Neural crest cell (in vitro differentiated cells): Measurements from ENCODE around the gene DTD2. TPM values are rescaled to one million over a fixed set of nuclear protein-coding genes. Genes with fewer than 3 reads are reported as not detected.

ENCODE experiments used
- DNase-seq: peaks from one replicate; pipeline ENCODE4 v3.0.0; 2021; ENCODE audit warnings: low read depth, mixed read lengths, low spot score
- H3K27ac Mint-ChIP-seq: one replicate; pipeline ENCODE4 v1.8.0; 2021; ENCODE audit warnings: mild to moderate bottlenecking, mixed read lengths; ENCODE audit not compliant: unreplicated experiment
- H3K27me3 Mint-ChIP-seq: 2 replicates; pipeline ENCODE4 v1.8.0; 2021; ENCODE audit warnings: low read depth, mild to moderate bottlenecking, mixed read lengths
- H3K36me3 Mint-ChIP-seq: 2 replicates; pipeline ENCODE4 v1.8.0; 2021; ENCODE audit warnings: low read depth, mild to moderate bottlenecking, mixed read lengths
- H3K4me1 Mint-ChIP-seq: 2 replicates; pipeline ENCODE4 v1.8.0; 2021; ENCODE audit warnings: mixed read lengths
- H3K4me3 Mint-ChIP-seq: one replicate; pipeline ENCODE4 v1.8.0; 2021; ENCODE audit warnings: mild to moderate bottlenecking, mixed read lengths
- H3K9me3 Mint-ChIP-seq: 2 replicates; pipeline ENCODE4 v1.8.0; 2021; ENCODE audit warnings: mixed read lengths
- total RNA-seq: library from RNA; stranded (reverse); gene quantifications from 2 replicates; pipeline ENCODE4 v1.2.1, GENCODE V29; 2021
- TF ChIP-seq, protein P1 (sequence below): fragments of 200-600 bp; sonication (generic); conservative IDR thresholded peaks from 2 replicates; pipeline ENCODE4 v1.5.0; 2021; ENCODE audit warnings: antibody characterized with exemption, mild to moderate bottlenecking

DTD2 gene
- total RNA-seq, 1 donor from 2014 or later, result 35.0 TPM

DNA sequence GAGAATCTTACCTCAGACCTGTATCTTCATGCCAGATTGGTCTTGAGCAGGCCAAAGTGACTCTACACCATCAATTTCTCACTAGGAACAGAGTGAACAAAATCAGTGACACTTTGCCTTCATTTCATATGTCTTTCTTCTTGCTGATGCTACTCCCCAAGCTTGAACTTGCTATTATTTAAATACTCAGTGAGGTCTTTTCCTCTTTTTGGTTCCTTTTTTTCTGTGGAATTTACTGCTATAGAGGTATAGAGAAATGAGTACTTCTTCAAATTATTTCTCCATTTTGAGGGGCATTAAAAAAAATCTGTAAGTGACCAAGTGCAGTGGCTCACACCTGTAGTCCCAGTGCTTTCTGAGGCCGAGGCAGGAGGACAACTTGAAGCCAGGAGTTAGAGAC, 30.6 kb upstream of the DTD2 start, which contains the start of gene GPR33:
Gene GPR33, minus strand, starts transcription at position 154 of the 400 bp plus-strand sequence. CDS start 4,074 bp downstream, outside the sequence.
- no peak within 1 kb of the TSS for H3K4me3 Mint-ChIP-seq
- peak within 1 kb of the TSS; percentile 1 for H3K27ac Mint-ChIP-seq
- no peaks in the 10 kb centered on the region for H3K36me3 Mint-ChIP-seq
- H3K9me3 Mint-ChIP-seq, result no peaks in the 10 kb centered on the region
- no peaks in the 10 kb centered on the region for H3K27me3 Mint-ChIP-seq
- no peak for DNase-seq
- TF ChIP-seq, protein P1, sequence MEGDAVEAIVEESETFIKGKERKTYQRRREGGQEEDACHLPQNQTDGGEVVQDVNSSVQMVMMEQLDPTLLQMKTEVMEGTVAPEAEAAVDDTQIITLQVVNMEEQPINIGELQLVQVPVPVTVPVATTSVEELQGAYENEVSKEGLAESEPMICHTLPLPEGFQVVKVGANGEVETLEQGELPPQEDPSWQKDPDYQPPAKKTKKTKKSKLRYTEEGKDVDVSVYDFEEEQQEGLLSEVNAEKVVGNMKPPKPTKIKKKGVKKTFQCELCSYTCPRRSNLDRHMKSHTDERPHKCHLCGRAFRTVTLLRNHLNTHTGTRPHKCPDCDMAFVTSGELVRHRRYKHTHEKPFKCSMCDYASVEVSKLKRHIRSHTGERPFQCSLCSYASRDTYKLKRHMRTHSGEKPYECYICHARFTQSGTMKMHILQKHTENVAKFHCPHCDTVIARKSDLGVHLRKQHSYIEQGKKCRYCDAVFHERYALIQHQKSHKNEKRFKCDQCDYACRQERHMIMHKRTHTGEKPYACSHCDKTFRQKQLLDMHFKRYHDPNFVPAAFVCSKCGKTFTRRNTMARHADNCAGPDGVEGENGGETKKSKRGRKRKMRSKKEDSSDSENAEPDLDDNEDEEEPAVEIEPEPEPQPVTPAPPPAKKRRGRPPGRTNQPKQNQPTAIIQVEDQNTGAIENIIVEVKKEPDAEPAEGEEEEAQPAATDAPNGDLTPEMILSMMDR, result no peak
- H3K4me1 Mint-ChIP-seq, result no peaks in the 10 kb centered on the region

DNA sequence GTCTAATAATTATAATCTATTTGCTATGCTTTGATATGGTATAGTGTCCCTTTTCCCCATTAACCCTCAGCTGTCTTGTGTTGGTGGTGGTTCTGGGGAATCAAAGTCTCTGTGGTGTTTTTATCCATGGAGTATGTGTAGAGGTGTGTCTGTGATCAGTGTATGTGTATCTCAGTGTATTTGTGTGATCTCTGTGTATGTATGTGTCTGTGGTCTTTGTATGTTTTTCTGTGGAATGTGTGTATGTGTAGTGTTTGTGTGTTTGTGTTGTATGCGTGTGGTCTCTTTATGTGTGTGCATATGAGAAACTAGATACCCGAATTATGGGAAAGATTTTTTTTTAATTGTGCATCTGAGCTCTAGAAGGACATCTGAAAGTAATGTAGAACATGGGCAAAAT, 29.5 kb upstream of the DTD2 start:
- Mint-ChIP-seq H3K9me3 (no peaks in the 10 kb centered on the region), H3K27me3 (no peaks in the 10 kb centered on the region), H3K27ac (peak overlapping the region; percentile 1), H3K4me3 (no peak overlapping the region), H3K4me1 (no peaks in the 10 kb centered on the region), H3K36me3 (no peaks in the 10 kb centered on the region)
- no peak for DNase-seq
- TF ChIP-seq, protein P1, result no peak

DNA sequence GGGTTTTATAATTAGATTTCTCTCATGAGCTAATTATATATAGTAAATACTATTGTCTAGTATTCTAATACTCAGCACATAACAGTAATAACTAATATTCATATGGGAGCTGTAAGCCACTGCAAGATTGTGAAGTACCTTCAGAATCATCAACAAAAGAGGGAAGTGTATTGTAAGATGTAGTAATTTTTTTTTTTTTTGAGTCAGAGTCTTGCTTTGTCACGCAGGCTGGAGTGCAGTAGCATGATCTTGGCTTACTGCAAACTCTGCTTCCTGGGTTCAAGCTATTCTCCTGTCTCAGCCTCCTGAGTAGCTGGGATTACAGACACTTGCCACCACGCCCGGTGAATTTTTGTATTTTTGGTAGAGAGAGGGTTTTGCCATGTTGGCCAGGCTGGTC, 27.4 kb upstream of the DTD2 start:
- DNase-seq, result no peak
- Mint-ChIP-seq H3K9me3 (no peaks in the 10 kb centered on the region), H3K36me3 (no peaks in the 10 kb centered on the region), H3K27me3 (no peaks in the 10 kb centered on the region), H3K4me1 (peaks cover 6% of the 10 kb centered on the region), H3K27ac (peak overlapping the region; percentile 53), H3K4me3 (no peak overlapping the region)
- TF ChIP-seq, protein P1, result no peak

DNA sequence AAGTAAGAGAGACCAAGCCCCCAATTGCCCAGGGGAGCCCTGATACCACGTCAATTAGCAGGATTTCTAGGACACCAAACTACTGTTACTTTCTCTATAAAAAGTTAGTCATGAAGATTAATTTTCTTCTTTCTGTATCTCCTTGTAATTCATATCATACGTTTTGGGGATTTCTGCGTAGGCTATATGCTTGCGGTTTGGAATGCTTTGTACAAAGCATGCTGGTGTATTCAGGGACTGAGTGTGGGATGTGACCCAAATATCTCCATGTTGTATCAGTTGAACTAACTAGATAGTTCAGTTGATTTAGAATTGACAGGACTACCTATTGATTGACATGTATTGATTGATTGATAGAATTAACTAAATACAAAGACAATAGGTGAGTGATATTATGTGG, 22.9 kb upstream of the DTD2 start:
- TF ChIP-seq, protein P1, result no peak
- DNase-seq, result no peak
- H3K9me3 Mint-ChIP-seq, result no peaks in the 10 kb centered on the region
- no peaks in the 10 kb centered on the region for H3K36me3 Mint-ChIP-seq
- H3K27me3 Mint-ChIP-seq, result no peaks in the 10 kb centered on the region
- H3K4me1 Mint-ChIP-seq, result peaks cover 18% of the 10 kb centered on the region
- no peak overlapping the region for H3K4me3 Mint-ChIP-seq
- H3K27ac Mint-ChIP-seq, result no peak overlapping the region

DNA sequence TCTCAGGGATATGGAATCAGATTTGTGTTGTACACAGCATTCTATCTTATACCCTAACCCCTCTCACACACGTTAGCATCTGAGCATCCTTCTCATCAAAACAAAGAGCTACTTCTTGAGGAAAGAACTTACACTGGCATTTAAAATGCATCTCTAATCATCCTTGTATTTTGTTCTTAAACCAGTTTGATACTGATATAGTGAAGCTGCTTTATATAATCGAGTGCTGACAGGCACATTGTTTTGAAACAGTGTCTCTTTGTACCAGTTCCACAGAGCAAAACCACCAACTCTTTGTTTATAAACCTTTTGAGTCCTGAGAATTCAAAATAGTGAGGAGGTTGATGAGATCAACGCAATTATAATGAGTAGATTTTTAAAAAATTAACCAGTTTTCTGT, 21.7 kb upstream of the DTD2 start:
- TF ChIP-seq, protein P1, result no peak
- peaks cover 1% of the 10 kb centered on the region for H3K36me3 Mint-ChIP-seq
- peaks cover 4% of the 10 kb centered on the region for H3K9me3 Mint-ChIP-seq

DNA sequence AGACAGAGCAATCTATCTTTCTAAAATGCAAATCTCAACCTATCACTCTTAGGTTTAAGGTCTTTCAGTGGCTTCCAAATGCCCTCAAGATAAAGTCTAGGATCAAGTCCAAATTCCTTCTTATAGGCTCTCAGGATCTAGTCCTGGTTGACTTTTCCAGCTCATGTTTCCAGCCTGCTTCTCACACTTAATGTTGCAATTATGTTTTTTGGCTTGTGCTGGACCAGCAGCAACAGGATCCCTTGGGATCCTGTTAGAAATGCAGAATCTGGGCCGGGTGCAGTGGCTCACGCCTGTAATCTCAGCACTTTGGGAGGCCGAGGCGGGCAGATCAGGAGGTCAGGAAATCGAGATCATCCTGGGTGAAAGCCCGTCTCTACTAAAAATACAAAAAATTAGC, 19.9 kb upstream of the DTD2 start:
- Mint-ChIP-seq H3K9me3 (peaks cover 11% of the 10 kb centered on the region), H3K4me1 (peaks cover 18% of the 10 kb centered on the region), H3K4me3 (no peak overlapping the region), H3K27me3 (no peaks in the 10 kb centered on the region), H3K36me3 (peaks cover 3% of the 10 kb centered on the region), H3K27ac (no peak overlapping the region)
- DNase-seq, result no peak
- TF ChIP-seq, protein P1, result no peak

More for the DNA sequence above, 21.7 kb upstream of the DTD2 start:
- no peaks in the 10 kb centered on the region for H3K27me3 Mint-ChIP-seq
- H3K4me1 Mint-ChIP-seq, result peaks cover 18% of the 10 kb centered on the region
- H3K27ac Mint-ChIP-seq, result peak overlapping the region; percentile 30
- DNase-seq, result no peak
- no peak overlapping the region for H3K4me3 Mint-ChIP-seq
